ENCODE data around the gene HBEGF. TPM values are rescaled to one million over a fixed set of nuclear protein-coding genes. Genes with fewer than 3 reads are reported as not detected.

The HBEGF gene
- total and polyA plus RNA-seq, 2 experiments from 2014 or later = 2.2 to 2.9 TPM

- Histone ChIP-seq H3K27ac (ENCODE audit: low read depth) (no peak overlapping the region), H3K4me1 (ENCODE audit: insufficient read depth) (no peaks in the 10 kb centered on the region), H2AFZ (0 out of 2 replicates have a peak overlapping the region, but pooled peaks have one; percentile 16), H3K4me2 (no peak overlapping the region), H3F3A (replicated peaks; ENCODE audit: low read depth) (no peaks in the 10 kb centered on the region), H3K27me3 (ENCODE audit: insufficient read depth) (no peaks in the 10 kb centered on the region), H3K4me3 (no peak overlapping the region), H3K36me3 (ENCODE audit: insufficient read depth) (no peaks in the 10 kb centered on the region), H3K79me2 (replicated peaks; ENCODE audit: insufficient read depth) (no peaks in the 10 kb centered on the region), H3K9me2 (ENCODE audit: insufficient read depth) (peaks cover 9% of the 10 kb centered on the region; the same call in 1 of the 2 replicates), H4K20me1 (replicated peaks; ENCODE audit: insufficient read depth) (no peaks in the 10 kb centered on the region)
- TF ChIP-seq ZNF462 (CRISPR knock-in tag; IDR thresholded peaks at IDR 0.05) (no peak), CTCF (conservative IDR thresholded peaks at IDR 0.05; ENCODE audit: low read depth in 2 of 2) (no peak), CREB1 (CRISPR knock-in tag; IDR thresholded peaks at IDR 0.05; ENCODE audit: low read depth) (no peak), REST (IDR thresholded peaks at IDR 0.05; ENCODE audit: unreplicated experiment) (no peak), ZNF331 (CRISPR knock-in tag; IDR thresholded peaks at IDR 0.05; ENCODE audit: low read depth) (no peak), ETS1 (IDR thresholded peaks at IDR 0.05) (no peak), EZH2phosphoT487 (IDR thresholded peaks at IDR 0.05; ENCODE audit: unreplicated experiment) (no peak), NANOG (IDR thresholded peaks at IDR 0.05; ENCODE audit: borderline replicate concordance) (no peak)
- Mint-ChIP-seq H3K27ac (no peak overlapping the region), H3K36me3 (ENCODE audit: low read depth) (no peaks in the 10 kb centered on the region), H3K4me3 (no peak overlapping the region), H3K9me3 (no peaks in the 10 kb centered on the region), H3K4me1 (peaks cover under 1% of the 10 kb centered on the region; the same call in 1 of the 3 replicates), H3K27me3 (ENCODE audit: insufficient read depth, low read depth, poor library complexity) (no peaks in the 10 kb centered on the region)
- no peak for DNase-seq (ENCODE audit: low spot score)
- no peak for ATAC-seq
Measured at GRCh38 chr5:140317859-140318258, 28.5 kb downstream of the HBEGF start.

All from GM23338 (cell line).